Stimulated activated CD4-positive, alpha-beta T cell treated with anti-CD3 and anti-CD28 coated beads, Interleukin-1b, Interleukin-23, amount 100 ng/mL, for 48 hours (primary cell): Measurements from ENCODE around the gene CPE.

ENCODE experiments used
- DNase-seq: peaks from one replicate; pipeline ENCODE4 v3.0.0-alpha.2; 2020

The CPE gene

GRCh38 chr4:165516281-165516833 lies 137.5 kb downstream of the CPE start:
- no peak for DNase-seq

GRCh38 chr4:165517216-165517615 lies 138.4 kb downstream of the CPE start:
- no peak for DNase-seq

GRCh38 chr4:165518024-165518616 lies 139.3 kb downstream of the CPE start:
- no peak for DNase-seq

- no peak for DNase-seq
These were observed 139.9 kb downstream of the CPE start for GRCh38 chr4:165518686-165519085.

GRCh38 chr4:165519591-165519990 lies 140.8 kb downstream of the CPE start:
- no peak for DNase-seq

- DNase-seq, result no peak
These were observed 141.3 kb downstream of the CPE start for GRCh38 chr4:165520086-165520485.

GRCh38 chr4:165522050-165522449 lies 143.2 kb downstream of the CPE start:
- no peak for DNase-seq

- no peak for DNase-seq
These were observed 145.9 kb downstream of the CPE start for GRCh38 chr4:165524532-165525190.

- no peak for DNase-seq
These were observed 154.2 kb downstream of the CPE start for GRCh38 chr4:165532976-165533375.

- no peak for DNase-seq
These were observed 158.3 kb downstream of the CPE start for GRCh38 chr4:165537028-165537648.

- DNase-seq, result no peak
These were observed 161.0 kb downstream of the CPE start for GRCh38 chr4:165539801-165540200.

- DNase-seq, result no peak
These were observed 161.5 kb downstream of the CPE start for GRCh38 chr4:165540206-165540830.

GRCh38 chr4:165541851-165542459 lies 163.1 kb downstream of the CPE start:
- no peak for DNase-seq

- no peak for DNase-seq
These were observed 163.7 kb downstream of the CPE start for GRCh38 chr4:165542476-165542875.
